HG03060 (cell line): ENCODE results near the gene ATG10.
A peak's percentile ranks its signal among the peaks of the same experiment; 100 is the strongest.
"Not testable (repeated sequence)": the region's sequence is repeated elsewhere in the genome, so short reads cannot be mapped to it uniquely, and the experiment has no call there.

Source experiments
- ATAC-seq: cut with Tn5 transposase; IDR thresholded peaks from one replicate; pipeline ENCODE4 v1.9.1; 2021; ENCODE audit warnings: low read depth, moderate number of reproducible peaks; ENCODE audit not compliant: unreplicated experiment

The ATG10 gene

DNA sequence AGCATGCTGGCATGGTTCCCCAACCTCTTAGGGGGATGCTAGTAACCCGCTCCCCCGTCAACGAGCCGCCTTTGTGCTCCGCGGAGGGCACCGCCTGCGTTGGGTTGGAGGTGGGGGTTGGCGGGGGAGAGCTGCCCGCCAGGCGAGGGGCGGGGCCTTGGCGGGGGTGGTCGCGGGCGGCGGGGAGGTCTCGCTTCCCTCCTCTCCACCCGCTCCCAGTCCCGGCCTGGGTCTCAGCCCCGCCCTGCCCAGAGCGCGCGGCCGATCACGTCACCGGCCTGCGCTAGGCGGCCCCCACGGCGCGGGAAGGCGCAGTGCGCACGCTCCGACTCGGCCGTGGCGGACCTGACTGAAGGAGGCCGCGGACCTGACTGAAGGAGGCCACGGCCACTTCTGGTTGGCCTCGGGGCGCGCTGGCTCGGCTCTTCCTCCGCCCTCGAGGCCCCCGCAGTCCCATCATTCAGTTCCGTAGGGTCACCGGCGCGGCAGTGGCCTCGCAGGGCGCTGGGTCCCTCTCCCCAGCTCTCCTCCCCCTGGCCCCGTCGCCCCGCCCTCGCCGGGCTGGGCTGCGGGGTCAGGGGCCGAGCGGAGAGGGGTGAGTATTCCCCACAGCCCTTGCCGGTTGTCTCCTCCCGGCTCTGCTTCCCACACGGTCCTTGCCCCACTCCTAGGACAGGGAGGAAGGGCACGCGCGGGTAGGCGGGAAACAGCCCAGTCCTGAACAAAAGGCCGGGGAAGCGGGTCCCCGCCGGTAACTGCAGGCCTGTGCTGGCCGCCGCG lies at the start of gene ATG10:
TSS of gene ATG10 (plus strand) at position 312 of the 780 bp plus-strand sequence. CDS start 15,548 bp downstream, outside the sequence.
- ATAC-seq: peak; percentile 79

DNA sequence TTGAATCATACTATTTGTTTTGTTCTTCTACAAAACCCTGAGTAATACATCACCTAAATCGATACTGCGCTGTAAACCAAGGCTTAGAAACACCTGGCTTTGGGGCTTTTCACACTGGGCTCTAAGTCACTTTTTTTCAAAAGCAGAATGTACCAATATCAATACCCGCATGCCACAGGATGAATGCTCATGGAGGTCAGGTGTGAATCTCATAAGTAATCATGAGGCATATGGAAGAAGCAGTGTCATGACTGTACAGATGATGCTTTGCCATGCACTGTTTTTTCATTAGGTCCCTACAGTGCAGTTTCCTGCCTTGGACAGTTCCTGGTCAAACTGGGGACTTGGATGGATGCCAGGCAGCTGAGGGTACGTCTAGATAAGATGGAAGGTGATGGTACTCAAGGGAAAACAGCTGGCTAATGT lies 49.0 kb upstream of the ATG10 start:
- ATAC-seq: no peak

DNA sequence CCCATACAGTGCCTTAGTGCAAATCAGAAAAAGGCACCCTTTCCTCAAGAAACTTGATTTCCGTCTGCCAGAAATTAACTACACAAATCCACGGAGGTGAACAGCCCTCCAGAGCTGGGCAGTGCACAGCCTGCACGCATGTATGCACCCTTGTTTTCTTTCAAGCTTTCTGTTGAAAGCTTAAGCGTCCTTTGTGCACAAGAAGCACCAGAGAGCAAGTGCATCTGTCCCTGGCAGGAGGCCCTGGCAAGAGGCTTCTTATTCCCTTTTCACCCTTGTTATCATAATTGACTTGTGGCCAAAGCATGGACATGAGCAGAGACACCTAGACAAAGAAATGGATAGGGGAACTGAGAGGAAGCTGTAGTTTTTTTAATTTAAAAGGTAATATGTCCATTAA lies 47.4 kb upstream of the ATG10 start:
- ATAC-seq: no peak

DNA sequence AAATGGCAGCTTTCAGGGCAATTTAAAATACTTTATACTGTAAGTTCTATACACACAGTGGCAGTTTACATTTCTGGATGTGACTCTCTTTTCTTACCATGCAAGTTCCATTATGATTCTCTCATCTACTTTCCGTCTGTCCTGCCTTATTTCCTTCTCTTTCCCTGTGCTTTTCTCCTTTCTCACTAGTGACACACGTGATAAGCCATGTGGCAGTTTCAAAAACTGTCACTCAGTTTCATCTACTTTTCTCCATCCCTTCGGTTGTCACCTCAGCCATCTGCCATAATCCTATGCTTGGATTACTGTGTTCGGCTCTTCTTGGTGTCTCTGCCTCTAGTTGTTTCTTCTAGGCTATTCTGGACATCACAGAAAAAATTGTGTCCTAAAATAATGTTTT lies 46.8 kb upstream of the ATG10 start:
- ATAC-seq: no peak

DNA sequence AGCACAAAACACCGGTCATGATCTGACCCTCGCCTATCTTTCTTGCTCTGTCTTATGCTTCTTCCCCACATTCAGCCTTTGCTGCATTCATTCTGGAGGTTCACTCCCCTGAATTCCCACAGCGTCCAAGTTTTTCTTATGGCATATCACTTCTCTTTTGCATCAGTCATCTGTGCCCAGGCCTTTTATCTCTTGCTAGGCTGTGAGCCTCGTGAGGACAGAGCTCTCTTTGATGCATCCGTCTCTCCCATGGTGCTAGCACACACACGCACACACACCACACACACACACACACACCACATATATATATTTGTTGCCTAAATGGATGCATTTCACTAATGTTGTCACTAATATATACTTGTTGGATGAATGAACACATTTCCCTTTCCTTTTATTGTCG lies 45.8 kb upstream of the ATG10 start:
- no peak for ATAC-seq

DNA sequence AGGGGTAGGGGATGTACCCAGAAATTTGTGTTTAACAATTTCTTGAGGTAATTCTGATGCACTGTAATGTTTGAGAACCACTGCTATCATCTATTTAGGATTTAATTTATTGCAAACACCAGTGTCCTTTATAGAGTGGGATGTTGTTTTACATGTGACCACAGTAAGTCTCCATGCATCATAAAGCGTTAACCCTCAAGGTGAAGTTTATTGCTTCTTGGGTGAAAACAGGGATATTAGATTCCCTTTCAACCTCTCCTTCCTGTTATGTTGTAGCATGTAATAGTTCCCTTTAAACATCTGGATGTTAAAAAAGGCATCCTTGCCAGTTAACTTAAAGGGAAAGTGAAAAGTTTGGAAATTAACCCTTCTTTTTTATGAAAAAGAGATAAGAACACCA lies 35.8 kb upstream of the ATG10 start:
- ATAC-seq: no peak

DNA sequence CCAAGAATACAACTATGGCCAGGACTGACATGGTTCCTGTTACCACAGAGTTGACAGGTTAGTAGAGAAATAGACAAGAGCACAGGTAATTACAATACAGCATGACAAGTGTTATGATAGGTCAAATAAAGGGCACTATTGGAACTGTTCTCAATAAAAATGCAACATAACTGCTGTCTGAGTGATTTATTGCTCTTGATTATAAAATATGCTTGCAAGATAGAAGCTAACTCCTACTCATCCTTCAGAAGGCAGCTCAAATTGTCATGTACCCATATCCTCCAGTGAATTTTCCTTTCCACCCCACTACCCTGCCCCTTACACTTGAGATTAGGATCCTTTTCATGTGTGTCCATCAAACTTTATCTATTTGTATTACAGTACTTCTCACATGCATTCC lies 35.1 kb upstream of the ATG10 start:
- ATAC-seq: no peak

DNA sequence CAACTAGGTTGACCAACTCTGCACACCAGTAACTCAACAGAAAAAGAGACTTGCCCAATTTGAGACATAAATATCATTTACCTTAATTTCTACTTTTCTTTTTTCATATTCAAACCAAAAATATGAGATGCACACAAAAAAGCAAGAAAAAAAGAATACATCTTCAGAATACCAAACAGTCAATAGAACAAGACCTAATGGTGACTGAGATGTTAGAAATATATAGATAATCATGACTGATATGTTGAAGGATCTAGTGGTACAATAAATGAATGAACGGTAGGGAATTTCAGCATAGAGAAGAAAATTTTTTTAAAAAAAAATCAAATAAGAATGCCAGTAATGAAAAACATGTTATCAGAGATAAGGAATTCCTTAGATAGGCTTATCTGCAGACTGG lies 29.1 kb upstream of the ATG10 start:
- ATAC-seq: no peak

DNA sequence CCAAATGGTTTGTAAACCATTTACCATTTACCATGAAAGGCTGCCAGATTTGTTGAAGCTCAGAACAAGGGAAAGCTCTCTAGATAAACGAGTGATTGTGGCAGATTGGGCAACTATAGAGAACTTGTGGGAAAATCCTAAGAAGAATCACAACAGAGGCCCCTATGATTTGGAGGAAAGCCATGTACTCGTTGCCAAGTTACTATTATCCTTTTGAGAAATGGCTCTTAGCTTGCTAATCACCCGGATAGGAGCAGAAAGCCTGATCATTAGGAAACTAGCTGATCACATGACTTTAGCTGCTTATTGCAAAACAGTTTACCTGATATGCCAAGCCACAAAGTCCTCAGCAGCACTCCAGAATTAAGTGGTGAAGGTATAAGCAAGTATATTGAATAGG lies 23.5 kb upstream of the ATG10 start:
- no peak for ATAC-seq

DNA sequence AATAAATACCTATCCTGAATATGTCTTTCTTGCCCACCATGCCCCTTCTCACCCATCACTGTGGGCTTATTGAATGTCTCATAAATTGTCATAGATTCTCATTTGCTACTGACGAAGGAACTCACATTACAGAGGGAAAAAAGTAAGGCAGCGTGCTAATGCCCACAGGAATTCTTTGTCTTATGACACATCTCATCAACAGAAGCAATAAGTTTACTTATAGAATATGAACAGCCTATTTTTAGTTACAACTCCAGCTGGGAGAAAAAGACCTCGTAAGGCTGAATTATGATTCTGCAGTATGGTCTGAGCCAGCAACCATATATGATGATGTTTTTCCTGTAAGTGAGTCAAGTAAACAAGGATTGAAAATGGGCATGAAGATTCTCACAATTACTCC lies 22.4 kb upstream of the ATG10 start:
- ATAC-seq: no peak

DNA sequence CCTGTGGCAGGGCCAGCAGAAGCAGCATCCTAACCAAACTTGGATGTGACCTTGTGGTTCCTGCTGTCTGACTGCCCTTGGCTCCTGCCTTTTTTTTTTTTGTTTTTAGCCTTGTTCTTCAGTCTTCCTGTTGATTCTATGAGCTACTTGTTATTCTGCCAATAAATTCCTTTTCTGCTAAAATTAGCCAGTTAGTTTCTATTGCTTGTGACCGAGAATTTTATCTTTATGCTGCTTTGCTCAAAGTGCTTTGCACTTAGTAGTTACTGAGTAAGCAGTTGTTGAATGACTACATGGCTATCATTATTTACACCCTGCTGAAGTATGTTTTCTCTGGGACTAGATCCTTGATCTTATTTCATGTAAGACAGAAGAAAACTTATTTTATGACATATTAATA lies 20.8 kb upstream of the ATG10 start:
- no peak for ATAC-seq

DNA sequence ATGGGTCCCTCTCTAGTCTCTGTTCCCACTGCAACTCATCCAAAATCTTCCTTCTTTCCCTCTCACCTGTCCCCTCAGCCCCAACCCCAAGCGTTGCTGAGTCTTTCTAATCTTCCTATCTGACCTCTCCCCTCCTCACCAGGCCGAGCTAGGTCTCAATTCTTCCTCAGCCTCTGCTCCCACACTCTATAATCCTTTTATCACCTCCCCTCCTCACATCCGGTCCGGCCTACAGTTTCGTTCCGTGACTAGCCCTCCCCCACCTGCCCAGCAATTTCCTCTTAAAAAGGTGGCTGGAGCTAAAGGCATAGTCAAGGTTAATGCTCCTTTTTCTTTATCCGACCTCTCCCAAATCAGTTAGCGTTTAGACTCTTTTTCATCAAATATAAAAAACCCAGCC lies 17.0 kb upstream of the ATG10 start:
- ATAC-seq: not testable (repeated sequence)

DNA sequence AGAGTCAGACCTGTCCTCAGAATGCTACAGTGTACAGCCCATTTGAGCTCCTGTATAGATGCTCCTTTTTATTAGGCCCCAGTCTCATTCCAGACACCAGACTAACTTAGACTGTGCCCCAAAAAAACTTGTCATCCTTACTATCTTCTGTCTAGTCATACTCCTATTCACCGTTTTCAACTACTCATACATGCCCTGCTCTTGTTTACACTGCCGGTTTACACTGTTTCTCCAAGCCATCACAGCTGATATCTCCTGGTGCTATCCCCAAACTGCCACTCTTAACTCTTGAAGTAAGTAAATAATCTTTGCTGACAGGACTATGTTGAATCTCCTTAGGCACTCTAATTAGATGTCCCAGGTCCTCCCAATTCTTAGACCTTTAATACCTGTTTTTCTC lies 13.7 kb upstream of the ATG10 start:
- ATAC-seq: not testable (repeated sequence)

DNA sequence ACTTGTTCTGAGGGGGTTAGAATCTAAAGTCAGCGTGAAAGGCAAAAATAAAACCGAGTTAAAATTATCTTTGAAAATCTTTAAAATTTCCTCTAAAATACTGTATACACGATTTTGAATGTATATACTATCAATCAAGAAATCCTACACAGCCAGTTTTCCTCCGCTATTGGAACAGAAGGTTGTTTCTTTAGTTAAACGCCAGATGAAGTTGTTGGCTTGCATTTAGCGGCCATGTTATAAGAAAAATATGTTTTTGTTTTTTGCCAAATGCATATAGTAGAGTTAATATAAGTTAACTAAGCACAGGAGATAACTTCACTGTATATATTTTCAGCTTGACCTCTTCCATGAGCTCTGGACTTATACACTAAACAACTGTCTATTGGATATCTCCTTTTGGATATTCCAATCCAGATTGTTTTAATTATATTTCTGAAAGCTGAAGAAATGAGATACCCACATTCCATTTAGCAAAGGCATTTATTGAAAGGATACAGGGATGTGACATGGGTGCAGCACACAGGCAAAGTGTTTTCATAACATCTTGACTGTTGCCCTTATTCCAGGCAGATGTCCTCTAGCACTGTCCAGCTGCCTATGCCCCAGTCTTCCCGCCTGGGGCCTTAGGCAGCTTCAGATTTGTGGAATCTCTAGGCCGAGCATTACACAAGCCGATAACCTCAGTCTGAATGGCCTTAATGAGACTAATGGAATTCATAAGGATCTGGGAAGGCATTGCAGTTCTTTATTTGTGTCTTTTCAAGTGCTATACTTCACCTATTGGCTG lies 10.0 kb upstream of the ATG10 start:
- ATAC-seq: no peak

DNA sequence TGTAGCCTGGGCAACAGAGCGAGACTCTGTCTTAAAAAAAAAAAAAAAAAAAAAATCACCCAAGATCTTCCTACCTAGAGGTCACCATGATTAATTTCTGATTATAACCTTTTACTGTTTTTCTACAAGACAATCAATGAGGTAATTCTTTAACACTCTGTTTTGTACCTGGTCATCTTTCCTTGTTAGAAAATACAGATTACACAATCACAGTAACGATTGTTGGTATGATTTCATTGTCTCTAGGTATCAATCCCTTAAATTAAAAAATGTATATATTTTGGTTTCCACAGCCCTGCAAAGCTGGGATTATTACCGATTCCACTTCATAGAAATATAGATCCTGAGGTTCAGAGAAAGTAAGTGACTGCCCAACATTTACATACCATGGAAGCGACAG lies 8.3 kb upstream of the ATG10 start:
- no peak for ATAC-seq

DNA sequence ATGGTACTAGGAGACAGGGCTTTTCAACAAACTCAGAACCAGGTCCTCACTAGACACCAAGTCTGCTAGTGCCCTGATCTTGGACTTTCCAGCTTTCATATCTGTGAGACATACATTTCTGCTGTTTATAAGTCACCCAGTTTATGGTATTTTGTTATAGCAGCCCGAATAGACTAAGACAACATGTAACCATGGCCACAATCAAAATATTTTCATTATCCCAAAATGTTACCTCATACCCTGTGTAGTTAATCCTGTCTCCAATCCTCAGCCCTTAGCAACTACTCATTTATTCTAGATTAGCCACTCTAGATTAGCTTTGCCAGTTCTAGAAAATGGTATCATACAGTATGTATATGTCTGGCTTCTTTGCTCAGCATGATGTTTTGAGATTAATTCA lies 6.3 kb upstream of the ATG10 start:
- no peak for ATAC-seq

DNA sequence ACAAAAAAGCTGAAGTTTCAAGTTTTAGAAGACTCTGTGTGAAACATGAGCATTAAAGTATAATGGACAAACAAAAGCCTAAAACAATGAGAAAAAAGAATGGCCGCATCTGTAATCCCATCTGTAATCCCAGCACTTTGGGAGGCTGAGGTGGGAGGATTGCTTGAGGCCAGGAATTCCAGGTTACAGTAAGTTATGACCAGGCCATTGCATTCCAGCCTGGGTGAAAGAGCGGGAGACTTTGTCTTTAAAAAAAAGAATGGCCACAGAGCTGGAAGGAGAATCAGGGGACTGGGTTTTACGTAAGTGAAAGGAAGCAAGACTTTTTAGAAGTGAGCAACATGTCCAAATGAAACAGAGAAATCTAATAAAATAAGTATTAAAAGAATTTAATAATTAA lies 2.6 kb upstream of the ATG10 start:
- ATAC-seq: no peak

DNA sequence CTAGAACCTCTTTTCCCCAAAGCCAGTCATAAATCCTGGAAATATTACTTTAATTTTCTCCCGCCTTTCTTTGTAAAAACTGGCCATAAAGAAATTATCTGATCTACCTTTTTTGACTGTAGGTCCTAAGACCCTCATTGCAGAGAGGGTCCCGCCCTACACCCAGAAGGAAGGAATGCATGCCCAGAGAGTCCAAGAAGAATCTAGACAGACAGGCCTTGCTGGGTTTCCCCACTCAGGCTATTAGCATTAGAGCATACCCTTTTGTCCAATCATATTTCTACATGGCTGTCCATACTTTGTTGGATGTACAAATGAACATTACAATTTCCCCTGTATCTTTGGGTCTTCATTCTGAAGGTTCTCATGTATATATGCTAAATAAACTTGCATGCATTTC lies 1.9 kb upstream of the ATG10 start:
- no peak for ATAC-seq

DNA sequence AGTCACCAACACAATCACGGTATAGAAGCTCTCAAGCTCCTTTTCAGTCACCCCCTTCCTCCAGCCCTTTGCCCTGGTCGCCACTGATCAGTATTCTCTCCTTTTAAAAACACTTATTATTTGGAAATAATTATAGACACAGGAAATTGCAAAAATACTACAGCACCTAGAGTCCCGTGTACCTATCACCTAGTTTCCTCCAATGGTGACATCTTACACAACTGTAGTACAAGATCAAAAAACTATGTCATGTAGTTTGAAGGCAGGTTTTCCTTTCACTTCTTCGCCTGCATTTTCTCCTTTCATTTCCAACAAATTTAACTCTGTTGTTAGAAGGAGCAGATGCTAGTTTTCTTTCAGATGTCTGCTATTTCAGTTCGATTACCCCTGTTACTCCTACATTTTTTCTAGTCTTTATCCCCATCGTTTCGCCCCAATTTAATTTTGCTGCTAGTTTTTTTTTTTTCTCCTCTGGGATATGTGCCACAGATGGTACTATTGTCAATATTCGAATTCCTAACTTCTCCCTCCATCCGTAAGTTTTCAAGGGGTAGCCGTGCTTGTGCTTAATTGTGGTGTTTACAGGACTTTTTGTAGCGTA lies 612 bp upstream of the ATG10 start:
- ATAC-seq: no peak

DNA sequence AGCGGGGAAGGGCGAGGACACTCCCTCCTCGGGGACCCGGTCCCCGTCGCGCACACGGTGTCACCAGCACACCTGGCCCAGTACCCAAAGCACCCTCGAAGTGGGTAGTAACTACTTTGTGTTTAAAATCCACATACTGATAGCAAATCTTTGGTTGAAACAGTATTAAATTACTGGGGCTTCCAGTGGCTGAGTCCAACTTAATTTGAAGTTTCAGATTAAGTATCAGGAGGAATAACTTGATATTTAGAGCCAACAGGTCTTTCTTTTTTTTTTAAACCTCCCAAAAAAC lies 615 bp downstream of the ATG10 start:
- ATAC-seq: peak; percentile 13

DNA sequence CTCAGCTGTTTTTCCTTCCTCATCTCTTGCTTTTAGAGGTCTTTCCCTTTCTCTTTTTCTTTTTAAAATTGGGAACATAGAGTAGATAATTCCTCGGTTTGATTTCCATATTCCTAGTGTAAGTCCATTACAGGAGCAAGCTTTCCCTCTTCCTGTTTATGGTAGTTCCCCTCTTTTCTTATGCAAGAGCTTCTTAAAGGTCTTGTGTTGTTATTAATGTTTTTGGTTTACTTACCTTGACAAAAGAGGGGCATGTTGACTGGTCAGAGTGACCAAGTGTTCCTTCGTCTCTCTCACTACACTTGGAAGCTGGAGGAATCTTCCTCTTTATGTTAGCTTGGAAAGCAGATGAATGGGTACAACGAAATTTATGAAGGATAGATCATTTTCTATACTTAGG lies 8.3 kb downstream of the ATG10 start:
- ATAC-seq: no peak
